GM19099 (cell line): ENCODE measurements around the gene ZNF214.

ENCODE experiments used
- POLR2A ChIP-seq: IDR thresholded peaks from 3 replicates; pipeline ENCODE4 v1.6.1; 2011; ENCODE audit warnings: low read depth; ENCODE audit not compliant: insufficient read length; ENCODE audit errors: extremely low read depth

Gene ZNF214

DNA sequence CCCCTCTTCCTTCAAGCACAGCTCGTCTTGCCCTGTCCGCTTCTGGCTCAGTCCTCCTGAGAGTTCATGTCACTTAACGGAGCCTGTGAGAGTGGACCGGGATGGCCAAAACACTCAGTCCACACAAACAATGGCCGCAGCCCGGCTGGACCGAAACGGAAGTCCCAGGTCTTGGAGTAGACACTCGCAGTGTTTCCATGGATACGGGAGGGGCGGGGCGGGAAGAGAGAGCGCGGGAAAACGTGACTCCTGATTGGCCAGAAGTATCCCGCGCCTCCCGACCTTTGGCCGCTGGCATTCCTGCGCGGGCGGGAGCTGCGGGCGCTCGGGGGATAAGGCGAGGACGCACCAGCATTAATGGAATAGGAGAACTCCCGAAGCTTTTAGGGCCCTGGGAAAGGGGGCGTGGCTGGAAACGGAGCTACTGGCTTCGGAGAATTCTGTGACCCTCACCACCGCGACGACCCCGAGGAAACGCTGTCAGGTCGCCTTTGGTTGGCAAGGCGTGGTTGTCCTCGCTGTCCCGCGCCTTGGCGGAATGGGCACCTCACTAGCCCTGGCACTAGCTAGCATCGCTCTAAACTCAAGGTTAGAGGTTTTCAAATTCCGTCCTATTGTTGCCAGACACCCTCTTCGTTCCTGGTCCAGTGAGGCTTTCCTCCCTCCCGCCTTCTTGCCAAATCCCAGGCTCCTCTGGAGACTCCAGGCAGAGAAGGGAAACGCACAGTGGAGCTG, at the start of gene ZNF214, which contains the start of gene NLRP14:
Gene ZNF214, minus strand, starts transcription at position 164 of the 735 bp plus-strand sequence. CDS start 17,511 bp downstream, outside the sequence.
Gene NLRP14, plus strand, starts transcription at position 297 of the 735 bp plus-strand sequence. CDS start 18,108 bp downstream, outside the sequence.
- TF ChIP-seq POLR2A: no peak

DNA sequence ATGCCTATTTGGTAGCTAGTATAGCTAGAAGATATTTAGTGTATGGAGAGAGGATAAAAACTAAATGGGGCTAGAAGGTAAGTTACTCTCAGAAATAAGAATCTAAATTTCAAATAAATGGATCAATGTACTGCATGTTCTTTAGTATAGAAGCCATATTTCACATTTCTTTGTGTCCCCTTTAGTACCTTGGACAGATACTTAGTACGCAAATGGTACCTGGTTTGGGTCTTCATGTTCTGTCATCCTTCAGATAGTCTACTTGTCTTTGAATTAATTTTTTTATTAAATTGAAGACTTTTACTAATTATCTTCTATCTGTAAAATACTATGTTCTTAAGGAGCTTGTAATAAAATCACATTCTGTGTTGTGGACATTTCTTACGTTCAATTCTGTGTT, 42.4 kb upstream of the ZNF214 start:
- TF ChIP-seq POLR2A: no peak

DNA sequence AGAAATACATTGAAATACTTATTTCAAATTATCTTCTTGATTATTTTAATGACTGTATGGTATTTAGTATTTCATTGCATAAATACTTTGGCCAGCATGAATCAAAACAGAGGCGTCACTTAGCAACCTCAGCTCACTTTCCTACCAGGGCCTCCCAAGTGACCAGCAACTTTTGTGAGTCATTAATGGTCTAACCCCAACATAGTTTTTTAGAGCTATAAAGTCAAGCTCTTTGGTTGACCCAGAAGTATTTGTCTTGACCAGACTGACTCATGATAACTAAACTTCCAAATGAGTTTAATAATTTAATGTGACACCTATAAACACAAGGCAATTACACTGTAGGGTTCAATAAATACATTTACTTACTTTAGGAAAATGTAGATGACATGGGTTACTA, 40.7 kb upstream of the ZNF214 start:
- TF ChIP-seq POLR2A: no peak

DNA sequence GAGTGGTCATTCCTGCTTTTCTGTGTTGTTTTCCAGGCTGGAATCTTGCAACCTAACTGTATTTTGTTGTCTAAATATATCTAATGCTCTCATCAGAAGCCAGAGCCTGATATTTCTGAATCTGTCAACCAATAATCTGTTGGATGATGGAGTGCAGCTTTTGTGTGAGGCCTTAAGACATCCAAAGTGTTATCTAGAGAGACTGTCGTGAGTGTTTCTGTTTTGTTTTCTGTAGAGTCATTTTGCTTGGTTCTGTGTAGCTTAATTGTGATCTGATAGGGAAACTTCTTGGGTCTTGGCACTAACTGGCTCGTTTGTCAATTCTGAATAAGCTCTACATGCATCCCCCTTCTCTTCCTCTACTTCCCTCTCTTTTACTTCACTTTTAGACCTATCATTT, 37.5 kb upstream of the ZNF214 start:
- no peak for TF ChIP-seq POLR2A

DNA sequence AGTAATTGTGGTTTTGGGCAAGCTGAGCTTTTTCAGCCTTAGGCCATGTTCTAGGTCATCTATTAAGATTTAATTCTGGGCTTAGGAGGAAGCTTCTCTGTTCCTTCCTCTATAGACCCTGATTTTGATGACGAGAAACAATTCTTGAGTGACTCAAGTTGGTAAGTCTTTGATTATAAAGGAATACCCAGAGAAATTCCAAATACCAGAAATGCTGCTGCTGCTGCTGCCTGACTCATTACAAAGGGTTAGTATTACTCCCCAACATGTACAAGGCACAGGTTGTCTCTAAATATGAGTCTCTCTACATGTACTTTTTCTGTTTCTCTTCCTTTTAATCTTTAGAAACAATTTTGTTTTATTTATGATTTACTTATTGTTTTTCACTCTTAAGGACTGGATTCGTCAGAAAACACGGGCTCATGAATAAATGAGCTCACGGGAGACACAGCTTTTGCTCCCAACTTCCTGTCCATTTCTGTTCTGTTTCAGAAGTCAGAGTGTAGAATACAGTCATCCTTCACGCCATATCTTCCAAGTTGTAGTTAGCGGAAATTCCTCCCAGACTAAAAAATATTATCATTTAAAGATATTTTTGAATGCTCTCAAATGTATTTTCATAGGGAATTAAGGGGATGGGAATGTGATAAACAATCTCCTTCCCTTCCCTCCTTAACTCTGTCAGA, 36.8 kb upstream of the ZNF214 start:
- no peak for TF ChIP-seq POLR2A

DNA sequence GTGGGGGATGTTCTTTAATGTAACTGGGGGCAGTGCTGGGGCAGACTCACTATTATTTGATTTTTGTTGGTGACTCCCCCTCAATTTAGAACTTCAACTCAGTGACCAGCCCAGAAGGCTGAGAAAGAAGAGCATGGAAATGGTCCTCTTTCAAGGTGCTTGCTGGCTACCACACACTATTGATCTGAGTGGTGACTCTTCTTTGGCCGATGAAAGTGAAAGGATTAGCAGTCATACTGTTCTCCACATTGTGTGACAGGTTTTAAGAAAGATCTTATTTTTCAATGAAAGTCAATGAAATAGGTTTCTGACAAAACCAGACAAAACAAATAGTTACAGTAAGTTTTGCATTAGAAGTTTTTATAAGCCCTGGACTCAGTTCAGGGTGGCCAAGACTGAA, 30.0 kb upstream of the ZNF214 start:
- TF ChIP-seq POLR2A: no peak

DNA sequence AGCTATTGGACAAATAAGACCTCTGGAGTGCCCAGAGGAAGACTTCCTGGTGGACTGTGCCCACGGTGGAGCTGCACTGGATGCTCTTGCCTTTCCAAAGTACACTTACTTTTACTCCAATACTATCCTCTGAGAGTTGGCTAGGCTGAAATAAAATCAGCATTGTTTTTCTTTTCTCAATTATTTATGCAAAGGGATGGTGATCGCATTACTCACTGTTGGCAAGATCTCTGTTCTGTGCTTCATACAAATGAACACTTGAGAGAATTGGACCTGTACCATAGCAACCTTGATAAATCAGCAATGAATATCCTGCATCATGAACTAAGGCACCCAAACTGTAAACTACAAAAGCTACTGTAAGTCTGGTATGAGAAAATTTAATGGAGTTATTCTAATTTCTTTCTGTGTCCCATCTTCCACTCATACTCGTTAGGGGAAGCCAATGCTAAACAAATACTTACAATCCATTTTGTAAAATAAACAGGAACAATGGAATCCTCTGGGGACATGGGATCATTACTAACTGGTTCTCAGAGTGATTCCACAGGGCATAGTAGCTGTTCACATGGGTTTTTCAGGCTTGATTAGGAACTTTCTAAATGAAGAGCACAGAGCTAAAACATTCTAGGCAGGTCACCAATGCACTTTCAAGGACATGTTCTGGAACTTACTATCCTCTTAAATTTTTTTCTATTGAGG, 26.5 kb upstream of the ZNF214 start:
- TF ChIP-seq POLR2A: no peak

DNA sequence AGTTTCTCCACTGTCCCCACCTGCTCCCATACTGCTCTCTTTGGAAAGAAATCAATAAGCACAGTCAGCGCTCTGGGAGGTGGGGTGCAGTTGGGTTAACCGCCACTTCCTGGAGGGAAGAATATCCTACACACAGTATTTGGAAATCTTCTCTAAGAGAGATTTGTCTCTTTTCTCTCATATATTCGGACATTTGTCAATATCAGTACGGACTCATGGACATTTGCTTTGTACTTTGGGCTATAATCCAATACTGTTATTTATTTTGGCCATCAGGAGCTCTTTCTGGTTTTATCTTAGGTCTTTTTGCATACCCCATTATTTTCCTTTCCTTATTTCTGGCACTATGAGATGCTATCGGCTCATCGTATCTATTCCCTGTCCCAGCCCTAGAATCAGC, 13.9 kb upstream of the ZNF214 start:
- no peak for TF ChIP-seq POLR2A

DNA sequence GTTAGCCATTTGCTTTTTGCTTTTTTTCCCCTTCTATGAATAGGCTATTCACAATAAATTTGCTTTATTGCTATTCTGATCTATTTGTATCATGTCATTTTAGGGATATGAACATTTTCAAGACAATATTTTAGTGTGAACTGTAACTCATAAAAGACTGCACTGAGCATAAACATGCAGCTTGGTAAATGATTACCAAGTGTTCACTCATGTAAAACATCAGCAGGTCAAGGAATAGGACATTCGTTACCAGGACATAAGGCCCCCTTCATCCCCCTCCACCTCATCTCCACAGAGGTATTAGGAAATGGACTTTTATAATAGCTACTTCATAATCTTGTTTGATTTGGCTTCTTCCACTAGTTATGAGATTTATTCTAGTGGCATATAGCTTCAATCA, 12.5 kb upstream of the ZNF214 start:
- no peak for TF ChIP-seq POLR2A

DNA sequence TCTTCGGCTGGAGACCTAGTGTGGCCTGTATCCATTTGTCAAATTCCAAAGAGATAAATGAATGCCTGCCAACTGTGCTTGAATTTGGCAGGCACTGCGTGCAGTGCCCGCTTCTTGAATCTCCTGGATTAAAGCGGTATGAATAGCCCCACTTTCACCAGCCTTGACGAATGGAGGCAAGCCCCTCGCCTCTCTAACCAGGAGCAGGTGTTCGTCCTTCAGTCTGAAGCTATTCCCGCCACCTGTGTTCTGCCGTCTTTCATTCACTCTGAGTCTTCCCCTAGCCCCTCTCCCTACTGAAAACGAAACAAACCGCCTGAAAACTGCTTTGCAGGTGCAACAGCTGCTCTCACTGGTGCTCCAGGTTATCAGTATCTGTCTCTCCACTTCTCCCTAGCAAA, 11.3 kb upstream of the ZNF214 start:
- TF ChIP-seq POLR2A: no peak

DNA sequence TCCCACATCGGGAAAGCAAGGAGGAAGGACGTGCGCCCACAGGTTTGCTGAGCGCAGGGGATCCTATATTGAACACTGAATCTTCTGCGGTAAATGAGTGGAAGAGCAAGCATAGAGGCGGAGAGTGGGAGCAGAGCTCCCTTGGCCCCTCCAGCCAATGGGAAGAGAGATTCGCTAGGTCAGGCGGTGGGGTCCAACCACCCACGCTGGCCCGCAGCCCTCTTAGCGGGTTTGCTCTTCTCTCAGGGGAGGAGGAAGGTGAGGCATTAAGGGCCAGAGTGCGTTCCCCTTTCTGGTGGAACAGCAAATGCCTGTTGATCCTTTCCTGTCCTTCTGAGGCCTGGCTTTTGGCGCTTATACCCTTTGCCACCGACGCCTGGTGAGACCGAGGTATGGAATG, 10.7 kb upstream of the ZNF214 start:
- no peak for TF ChIP-seq POLR2A

DNA sequence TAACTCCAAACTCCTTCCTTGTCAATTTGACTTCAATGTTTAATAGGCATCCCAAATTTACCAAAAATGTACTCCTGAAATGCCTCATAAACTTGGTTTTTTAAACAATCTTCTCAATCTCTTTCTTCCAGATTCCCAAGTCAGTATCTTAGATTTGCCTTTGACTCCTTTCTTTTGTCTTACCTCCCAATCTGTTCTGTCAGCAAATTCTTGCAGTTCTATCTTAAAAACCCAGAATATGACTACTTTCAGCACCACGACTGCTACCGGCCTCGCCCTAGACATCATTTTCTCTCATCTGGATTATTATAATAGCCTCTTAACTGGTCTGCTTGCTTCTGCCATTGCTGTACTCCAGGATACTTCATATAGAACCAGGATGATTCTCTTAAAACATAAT, 8.0 kb upstream of the ZNF214 start:
- TF ChIP-seq POLR2A: no peak

DNA sequence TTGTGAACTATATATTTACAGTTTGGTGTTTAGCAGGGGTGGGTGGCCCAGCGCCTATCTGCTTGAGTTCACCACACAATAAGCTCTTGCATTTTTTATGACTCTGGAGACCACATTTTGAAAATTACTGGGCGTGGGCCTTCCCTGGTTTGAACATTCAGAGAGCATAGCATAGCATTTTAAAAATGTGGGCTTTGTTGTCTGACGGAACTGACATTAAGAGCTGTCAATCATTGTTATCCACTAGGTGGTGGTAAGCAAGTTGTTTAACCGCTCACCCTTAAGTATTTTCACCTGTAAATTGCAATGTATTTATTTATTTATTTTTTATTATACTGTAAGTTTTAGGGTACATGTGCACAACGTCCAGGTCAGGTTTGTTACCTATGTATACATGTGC, 1.2 kb upstream of the ZNF214 start:
- no peak for TF ChIP-seq POLR2A

DNA sequence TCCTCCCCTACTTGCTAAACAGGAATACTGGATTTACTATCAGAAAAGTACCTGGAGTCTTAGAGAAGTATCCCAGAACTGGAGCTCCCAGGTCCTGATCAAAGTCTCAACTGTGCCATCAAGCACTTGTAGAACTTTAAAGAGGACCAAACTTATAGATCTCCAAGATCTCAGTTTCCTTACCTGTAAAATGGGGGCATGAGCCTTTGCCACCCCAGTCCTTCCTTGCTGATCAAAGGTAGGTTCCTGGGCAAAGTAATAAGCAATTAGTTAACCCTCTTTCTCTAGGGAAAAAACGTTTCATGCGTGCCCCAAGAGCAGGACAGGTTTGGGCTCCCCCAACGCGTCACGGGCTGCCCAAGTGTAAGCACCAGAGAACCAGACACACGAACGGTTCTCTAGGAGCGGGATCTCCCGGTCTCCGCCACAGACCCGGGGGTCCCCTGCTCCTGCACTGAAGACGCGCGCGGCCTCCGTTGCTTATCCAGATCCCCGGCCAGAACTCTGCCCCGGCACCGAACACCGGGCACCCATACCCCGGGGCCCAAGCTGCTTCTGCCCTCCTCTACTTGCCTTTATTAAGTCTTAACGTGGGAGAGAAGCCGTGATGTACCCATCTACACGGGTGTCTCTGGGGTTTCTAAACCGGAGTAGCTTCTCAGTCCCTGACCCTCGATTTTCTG, 505 bp downstream of the ZNF214 start:
- no peak for TF ChIP-seq POLR2A

DNA sequence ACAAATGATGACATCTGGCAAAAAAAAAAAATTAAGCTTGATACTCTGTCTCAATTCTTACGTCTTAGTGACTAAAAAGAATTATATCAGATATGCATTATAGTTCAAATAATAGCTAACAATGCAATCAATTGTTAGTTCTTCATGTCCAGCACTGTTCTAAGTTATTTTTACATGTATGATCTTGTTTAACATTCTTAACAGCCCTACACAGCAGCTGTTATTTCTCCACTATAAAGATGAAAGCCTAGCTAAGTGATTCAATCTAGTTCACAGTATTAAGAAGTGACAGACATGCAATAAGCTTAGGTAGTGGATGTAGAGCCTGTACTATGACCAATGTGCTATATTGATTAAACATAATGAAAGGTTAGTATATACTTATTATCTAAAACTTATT, 4.1 kb downstream of the ZNF214 start:
- TF ChIP-seq POLR2A: no peak
